ENCODE measurements around the gene SLC16A11. TPM values are rescaled to one million over a fixed set of nuclear protein-coding genes. Genes with fewer than 3 reads are reported as not detected.
"Not testable (repeated sequence)": the region's sequence is repeated elsewhere in the genome, so short reads cannot be mapped to it uniquely, and the experiment has no call there.

SLC16A11 gene, protein sequence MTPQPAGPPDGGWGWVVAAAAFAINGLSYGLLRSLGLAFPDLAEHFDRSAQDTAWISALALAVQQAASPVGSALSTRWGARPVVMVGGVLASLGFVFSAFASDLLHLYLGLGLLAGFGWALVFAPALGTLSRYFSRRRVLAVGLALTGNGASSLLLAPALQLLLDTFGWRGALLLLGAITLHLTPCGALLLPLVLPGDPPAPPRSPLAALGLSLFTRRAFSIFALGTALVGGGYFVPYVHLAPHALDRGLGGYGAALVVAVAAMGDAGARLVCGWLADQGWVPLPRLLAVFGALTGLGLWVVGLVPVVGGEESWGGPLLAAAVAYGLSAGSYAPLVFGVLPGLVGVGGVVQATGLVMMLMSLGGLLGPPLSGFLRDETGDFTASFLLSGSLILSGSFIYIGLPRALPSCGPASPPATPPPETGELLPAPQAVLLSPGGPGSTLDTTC
- not detected in 2 replicates for polyA plus RNA-seq
- polyA minus RNA-seq = not detected in 2 replicates

- H3K79me2 ChIP-seq (replicated peaks; ENCODE audit: insufficient read depth, low read length) = no peaks in the 10 kb centered on the region
- no peak within 1 kb of the TSS for H3K27ac ChIP-seq (ENCODE audit: low read length)
- peak within 1 kb of the TSS; percentile 60 for H3K4me3 ChIP-seq (ENCODE audit: low read length)
- no peak within 1 kb of the TSS for H2AFZ ChIP-seq (ENCODE audit: low read depth, low read length)
- no peak within 1 kb of the TSS for H3K4me2 ChIP-seq (ENCODE audit: low read length)
- TF ChIP-seq, protein P1, sequence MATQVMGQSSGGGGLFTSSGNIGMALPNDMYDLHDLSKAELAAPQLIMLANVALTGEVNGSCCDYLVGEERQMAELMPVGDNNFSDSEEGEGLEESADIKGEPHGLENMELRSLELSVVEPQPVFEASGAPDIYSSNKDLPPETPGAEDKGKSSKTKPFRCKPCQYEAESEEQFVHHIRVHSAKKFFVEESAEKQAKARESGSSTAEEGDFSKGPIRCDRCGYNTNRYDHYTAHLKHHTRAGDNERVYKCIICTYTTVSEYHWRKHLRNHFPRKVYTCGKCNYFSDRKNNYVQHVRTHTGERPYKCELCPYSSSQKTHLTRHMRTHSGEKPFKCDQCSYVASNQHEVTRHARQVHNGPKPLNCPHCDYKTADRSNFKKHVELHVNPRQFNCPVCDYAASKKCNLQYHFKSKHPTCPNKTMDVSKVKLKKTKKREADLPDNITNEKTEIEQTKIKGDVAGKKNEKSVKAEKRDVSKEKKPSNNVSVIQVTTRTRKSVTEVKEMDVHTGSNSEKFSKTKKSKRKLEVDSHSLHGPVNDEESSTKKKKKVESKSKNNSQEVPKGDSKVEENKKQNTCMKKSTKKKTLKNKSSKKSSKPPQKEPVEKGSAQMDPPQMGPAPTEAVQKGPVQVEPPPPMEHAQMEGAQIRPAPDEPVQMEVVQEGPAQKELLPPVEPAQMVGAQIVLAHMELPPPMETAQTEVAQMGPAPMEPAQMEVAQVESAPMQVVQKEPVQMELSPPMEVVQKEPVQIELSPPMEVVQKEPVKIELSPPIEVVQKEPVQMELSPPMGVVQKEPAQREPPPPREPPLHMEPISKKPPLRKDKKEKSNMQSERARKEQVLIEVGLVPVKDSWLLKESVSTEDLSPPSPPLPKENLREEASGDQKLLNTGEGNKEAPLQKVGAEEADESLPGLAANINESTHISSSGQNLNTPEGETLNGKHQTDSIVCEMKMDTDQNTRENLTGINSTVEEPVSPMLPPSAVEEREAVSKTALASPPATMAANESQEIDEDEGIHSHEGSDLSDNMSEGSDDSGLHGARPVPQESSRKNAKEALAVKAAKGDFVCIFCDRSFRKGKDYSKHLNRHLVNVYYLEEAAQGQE (IDR thresholded peaks at IDR 0.05; ENCODE audit: borderline replicate concordance) = no peak
- H3K9me3 ChIP-seq (ENCODE audit: low read length) = no peaks in the 10 kb centered on the region
- H3K36me3 ChIP-seq (ENCODE audit: insufficient read depth, low read length) = no peaks in the 10 kb centered on the region
- no peaks in the 10 kb centered on the region for H4K20me1 ChIP-seq (ENCODE audit: insufficient read depth)
- H3K9me2 ChIP-seq (ENCODE audit: insufficient read depth, low read length) = no peaks in the 10 kb centered on the region
- H3F3A ChIP-seq (ENCODE audit: insufficient read depth, low read length, poor library complexity, severe bottlenecking) = peaks cover 3% of the 10 kb centered on the region
- peak within 1 kb of the TSS; percentile 19 for H3K9ac ChIP-seq (ENCODE audit: low read length)
- H3K27me3 ChIP-seq (ENCODE audit: insufficient read depth, low read depth, low read length) = peaks cover 50% of the 10 kb centered on the region
Observed at GRCh38 chr17:7043497-7044198, at the start of gene SLC16A11. Gene SLC16A11 (minus strand): TSS chr17:7044092. CDS start chr17:7043513, 579 bp downstream.

GRCh38 chr17:7091311-7092005, 47.6 kb upstream of the SLC16A11 start:
- not testable (repeated sequence) for H2AFZ ChIP-seq (ENCODE audit: low read depth, low read length); H3K9ac ChIP-seq (ENCODE audit: low read length); H3K4me2 ChIP-seq (ENCODE audit: low read length); H3K4me3 ChIP-seq (ENCODE audit: low read length); H3K9me3 ChIP-seq (ENCODE audit: low read length); H3K27ac ChIP-seq (ENCODE audit: low read length); H3K9me2 ChIP-seq (ENCODE audit: insufficient read depth, low read length); H3F3A ChIP-seq (ENCODE audit: insufficient read depth, low read length, poor library complexity, severe bottlenecking); H3K36me3 ChIP-seq (ENCODE audit: insufficient read depth, low read length); H3K79me2 ChIP-seq (replicated peaks; ENCODE audit: insufficient read depth, low read length); H4K20me1 ChIP-seq (ENCODE audit: insufficient read depth); H3K27me3 ChIP-seq (ENCODE audit: insufficient read depth, low read depth, low read length)

- H3K27ac ChIP-seq (ENCODE audit: low read length); H3K9ac ChIP-seq (ENCODE audit: low read length); H3K27me3 ChIP-seq (ENCODE audit: insufficient read depth, low read depth, low read length); H3K9me3 ChIP-seq (ENCODE audit: low read length); H4K20me1 ChIP-seq (ENCODE audit: insufficient read depth); H3K36me3 ChIP-seq (ENCODE audit: insufficient read depth, low read length); H3K4me3 ChIP-seq (ENCODE audit: low read length); H3K9me2 ChIP-seq (ENCODE audit: insufficient read depth, low read length); H3K79me2 ChIP-seq (replicated peaks; ENCODE audit: insufficient read depth, low read length); H3K4me2 ChIP-seq (ENCODE audit: low read length); H3F3A ChIP-seq (ENCODE audit: insufficient read depth, low read length, poor library complexity, severe bottlenecking); H2AFZ ChIP-seq (ENCODE audit: low read depth, low read length): not testable (repeated sequence)
Observed at GRCh38 chr17:7089570-7089969, 45.7 kb upstream of the SLC16A11 start.

GRCh38 chr17:7088442-7088841, 44.5 kb upstream of the SLC16A11 start:
- H3K9me3 ChIP-seq (ENCODE audit: low read length); H4K20me1 ChIP-seq (ENCODE audit: insufficient read depth); H3K4me2 ChIP-seq (ENCODE audit: low read length); H3K27ac ChIP-seq (ENCODE audit: low read length); H3K4me3 ChIP-seq (ENCODE audit: low read length); H3K27me3 ChIP-seq (ENCODE audit: insufficient read depth, low read depth, low read length); H2AFZ ChIP-seq (ENCODE audit: low read depth, low read length); H3K79me2 ChIP-seq (replicated peaks; ENCODE audit: insufficient read depth, low read length); H3F3A ChIP-seq (ENCODE audit: insufficient read depth, low read length, poor library complexity, severe bottlenecking); H3K9me2 ChIP-seq (ENCODE audit: insufficient read depth, low read length); H3K9ac ChIP-seq (ENCODE audit: low read length); H3K36me3 ChIP-seq (ENCODE audit: insufficient read depth, low read length): not testable (repeated sequence)
